Measurements from ENCODE around the gene SENP7. TPM values are rescaled to one million over a fixed set of nuclear protein-coding genes. Genes with fewer than 3 reads are reported as not detected.
A peak's percentile ranks its signal among the peaks of the same experiment; 100 is the strongest.
"Not testable (repeated sequence)": the region's sequence is repeated elsewhere in the genome, so short reads cannot be mapped to it uniquely, and the experiment has no call there.

SENP7 gene, protein sequence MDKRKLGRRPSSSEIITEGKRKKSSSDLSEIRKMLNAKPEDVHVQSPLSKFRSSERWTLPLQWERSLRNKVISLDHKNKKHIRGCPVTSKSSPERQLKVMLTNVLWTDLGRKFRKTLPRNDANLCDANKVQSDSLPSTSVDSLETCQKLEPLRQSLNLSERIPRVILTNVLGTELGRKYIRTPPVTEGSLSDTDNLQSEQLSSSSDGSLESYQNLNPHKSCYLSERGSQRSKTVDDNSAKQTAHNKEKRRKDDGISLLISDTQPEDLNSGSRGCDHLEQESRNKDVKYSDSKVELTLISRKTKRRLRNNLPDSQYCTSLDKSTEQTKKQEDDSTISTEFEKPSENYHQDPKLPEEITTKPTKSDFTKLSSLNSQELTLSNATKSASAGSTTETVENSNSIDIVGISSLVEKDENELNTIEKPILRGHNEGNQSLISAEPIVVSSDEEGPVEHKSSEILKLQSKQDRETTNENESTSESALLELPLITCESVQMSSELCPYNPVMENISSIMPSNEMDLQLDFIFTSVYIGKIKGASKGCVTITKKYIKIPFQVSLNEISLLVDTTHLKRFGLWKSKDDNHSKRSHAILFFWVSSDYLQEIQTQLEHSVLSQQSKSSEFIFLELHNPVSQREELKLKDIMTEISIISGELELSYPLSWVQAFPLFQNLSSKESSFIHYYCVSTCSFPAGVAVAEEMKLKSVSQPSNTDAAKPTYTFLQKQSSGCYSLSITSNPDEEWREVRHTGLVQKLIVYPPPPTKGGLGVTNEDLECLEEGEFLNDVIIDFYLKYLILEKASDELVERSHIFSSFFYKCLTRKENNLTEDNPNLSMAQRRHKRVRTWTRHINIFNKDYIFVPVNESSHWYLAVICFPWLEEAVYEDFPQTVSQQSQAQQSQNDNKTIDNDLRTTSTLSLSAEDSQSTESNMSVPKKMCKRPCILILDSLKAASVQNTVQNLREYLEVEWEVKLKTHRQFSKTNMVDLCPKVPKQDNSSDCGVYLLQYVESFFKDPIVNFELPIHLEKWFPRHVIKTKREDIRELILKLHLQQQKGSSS
- 8.3 TPM for polyA plus RNA-seq (2013, experiment 1 of 2; ENCODE audit: insufficient read length)
- 10.5 TPM for polyA plus RNA-seq (2013, experiment 2 of 2; ENCODE audit: insufficient read length)

DNA sequence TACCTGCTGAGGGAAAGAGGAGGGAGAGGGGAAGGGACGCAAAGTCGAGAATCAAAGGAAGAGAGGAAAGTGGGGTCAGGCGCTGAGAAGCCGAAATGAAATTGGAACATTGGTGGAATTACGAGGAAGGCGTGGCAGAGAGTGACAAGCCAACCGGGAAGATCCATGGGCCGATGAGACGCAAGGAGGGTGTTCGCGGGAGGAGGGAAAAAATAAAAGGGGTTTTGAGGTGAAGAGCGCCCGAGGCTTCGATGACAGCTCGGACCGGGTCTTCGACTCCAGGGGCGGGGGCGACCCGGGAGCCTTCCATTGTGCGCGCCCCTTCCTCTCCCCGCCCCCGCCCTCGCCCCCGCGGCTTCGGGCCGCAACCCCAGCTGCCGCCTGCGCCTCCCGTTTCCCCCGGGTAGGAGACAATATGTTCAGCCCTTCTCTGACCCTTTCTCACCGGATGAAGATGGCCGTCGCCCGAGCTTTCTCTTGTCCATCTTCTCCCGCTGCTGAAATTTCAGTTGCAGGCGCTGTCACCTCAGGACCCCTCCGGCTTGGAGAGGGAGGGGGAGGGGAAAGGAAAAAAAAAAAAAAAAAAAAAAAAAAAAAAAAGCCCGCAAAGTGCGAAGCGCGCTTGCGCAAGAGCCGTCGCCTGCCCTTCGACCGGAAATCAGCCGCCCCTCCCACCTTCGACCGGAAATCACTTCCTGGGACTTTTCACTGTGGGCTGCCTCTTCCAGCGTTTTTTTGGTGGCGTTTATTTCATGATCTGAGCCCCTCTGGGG, at the start of gene SENP7:
Gene SENP7, minus strand, starts transcription at position 567 of the 773 bp plus-strand sequence. Its CDS starts 82 bp downstream, at position 485.
- peak; percentile 85 for DNase-seq

DNA sequence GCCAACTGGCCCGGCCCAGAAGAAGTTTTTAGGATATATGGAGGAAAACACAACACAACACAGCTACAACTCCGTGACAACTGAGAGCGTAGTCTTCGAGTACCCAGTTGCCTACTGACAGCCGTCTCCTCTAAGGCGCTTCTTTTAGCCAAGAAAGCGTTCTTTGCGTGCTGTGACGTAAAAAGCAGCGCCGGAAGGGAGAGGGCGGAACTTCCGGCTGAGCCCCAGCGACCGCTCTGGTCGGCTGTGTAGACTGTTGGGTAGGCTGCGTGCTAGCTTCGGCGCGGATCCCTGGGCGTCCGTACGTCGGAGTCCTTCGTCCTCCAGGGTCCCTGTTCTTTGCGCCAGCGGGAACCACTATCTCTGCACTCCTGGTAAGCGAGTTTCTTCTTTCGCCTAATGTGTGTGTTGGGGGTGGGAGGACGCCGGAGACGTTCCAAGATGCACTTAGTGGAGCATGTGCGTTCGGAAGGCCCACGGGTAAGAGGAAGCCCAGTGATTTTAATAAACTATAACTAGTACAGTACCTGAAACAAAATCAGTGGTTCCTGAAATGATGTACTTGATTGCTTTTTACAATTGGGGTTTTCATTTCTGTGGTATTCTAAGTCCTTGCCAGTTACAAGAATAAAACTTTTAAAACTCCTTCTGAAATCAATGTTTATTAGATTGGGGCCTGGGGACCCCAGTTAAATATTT, 48.8 kb upstream of the SENP7 start, which contains the start of gene TRMT10C:
Gene TRMT10C, plus strand, starts transcription at position 239 of the 699 bp plus-strand sequence. CDS start 2,914 bp downstream, outside the sequence.
- DNase-seq, result peak; percentile 94

DNA sequence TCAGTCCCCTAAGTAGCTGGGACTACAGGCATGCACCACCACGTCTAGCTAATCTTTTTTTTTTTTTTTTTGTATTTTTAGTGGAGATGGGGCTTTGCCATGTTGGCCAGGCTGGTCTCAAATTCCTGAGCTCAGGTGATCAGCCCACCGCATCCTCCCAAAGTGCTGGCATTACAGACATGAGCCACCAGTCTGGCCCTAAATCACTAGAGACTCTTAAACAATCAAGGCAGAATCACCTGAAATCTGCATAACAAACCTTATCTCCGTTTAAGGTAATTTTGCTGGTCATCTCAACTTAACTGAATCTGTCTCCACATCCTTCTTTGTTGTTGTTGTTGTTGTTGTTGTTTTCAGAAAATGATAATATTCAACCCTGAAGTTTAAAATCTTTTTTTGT, 43.1 kb upstream of the SENP7 start:
- DNase-seq, result no peak

DNA sequence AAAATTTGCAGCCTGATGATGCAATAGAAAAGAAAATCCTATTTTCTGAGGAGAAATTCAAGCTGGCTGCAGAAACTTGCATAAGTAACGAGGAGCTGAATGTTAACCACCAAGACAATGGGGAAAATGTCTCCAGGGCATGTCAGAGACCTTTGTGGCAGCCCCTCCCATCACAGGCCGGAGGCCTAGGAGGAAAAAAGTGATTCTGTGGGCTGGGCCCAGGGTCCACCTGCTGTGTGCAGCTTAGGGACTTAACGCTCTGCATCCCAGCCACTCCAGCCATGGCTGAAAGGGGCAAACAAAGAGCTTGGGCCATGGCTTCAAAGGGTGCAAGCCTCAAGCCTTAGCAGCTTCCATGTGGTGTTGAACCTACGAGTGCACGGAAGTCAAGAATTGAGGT, 40.4 kb upstream of the SENP7 start:
- not testable (repeated sequence) for DNase-seq

DNA sequence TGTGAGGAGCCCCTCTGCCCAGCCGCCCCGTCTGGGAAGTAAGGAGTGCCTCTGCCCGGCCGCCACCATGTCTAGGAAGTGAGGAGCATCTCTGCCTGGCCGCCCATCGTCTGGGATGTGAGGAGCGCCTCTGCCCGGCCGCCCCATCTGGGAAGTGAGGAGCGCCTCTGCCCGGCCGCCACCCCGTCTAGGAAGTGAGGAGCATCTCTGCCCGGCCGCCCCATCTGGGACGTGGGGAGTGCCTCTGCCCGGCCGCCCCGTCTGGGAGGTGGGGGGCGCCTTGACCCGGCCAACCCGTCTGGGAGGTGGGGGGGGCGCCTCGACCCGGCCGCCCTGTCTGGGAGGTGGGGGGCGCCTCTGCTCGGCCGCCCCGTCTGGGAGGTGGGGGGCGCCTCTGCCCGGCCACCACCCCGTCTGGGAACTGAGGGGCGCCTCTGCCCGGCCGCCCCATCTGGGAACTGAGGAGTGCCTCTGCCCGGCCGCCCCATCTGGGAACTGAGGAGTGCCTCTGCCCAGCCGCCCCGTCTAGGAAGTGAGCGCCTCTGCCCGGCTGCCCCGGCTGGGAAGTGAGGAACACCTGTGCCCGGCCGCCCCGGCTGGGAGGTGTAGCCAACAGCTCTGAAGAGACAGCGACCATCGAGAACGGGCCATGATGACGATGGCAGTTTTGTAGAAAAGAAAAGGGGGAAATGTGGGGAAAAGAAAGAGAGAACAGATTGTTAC, 38.5 kb upstream of the SENP7 start:
- DNase-seq, result not testable (repeated sequence)

DNA sequence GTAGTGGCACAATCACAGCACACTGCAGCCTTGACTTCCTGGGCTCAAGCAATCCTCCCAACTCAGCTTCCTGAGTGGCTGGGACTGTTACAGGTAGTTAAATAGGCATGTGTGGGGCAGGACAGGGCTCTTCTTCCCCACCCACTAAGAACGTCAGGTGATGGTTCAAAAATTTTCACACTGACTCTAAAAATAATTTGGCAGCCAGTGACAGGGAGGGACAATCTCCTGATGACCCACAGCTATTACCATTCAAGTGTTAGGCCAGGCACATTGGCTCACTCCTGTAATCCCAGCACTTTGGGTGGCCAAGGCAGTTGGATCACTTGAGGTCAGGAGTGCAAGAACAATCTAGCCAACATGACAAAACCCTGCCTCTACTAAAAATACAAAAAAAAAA, 36.5 kb upstream of the SENP7 start:
- DNase-seq, result no peak

DNA sequence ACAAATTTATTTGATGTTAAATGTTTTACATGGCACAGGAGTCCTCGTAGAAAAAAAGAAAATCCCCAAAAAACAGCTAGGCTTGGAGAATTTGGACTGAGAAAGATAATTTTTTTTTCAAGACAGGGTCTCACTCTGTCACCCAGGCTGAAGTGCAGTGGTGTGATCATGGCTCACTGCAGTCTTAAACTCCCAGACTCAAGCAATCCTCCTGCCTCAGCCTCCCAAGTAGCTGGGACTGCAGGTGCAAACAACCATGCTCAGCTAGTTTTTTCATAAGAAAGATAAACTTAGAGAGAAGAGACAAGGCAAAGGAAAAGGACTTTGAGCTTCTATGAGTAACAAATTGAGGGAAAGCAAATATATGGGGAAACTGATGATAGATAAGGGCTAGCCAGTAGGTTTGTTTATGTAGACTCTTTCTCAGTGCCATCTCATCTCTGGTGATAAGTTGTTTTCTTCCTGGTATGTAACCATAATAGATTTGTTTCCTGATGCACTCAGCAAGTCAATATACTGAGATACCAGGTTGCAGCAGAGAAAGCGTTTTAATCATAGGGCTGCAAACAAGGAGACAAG, 35.6 kb upstream of the SENP7 start:
- DNase-seq, result no peak

DNA sequence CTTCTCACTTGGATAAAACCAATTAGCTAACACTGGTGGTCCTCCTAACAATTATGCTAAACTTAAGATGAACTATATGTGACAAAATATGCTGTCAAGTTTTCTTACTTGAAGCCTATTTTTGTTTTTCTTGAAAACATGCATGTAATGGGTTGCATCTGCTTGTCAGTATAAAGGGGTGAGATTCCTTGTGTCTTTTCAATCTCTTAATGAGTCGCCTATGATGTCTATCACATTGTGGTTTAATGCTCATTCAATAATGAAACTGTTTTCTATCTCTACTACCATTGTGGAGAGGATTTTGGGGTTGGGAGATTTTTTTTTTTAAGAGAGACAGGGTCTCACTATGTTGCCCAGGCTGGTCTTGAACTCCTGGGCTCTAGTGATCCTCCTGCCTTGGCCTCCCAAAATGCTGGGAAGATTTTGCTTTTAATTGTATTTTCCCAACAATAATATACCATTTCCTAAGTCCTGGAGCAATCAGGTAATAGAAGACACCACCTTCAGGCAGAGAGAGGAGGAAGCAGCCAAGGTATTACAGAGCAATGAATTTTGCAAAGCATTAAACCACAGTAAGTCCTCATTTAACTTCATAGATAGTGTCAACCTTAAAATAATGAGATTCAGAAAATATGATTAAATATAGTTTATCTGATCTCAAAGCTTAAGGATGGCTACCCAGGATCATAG, 31.3 kb upstream of the SENP7 start:
- no peak for DNase-seq

DNA sequence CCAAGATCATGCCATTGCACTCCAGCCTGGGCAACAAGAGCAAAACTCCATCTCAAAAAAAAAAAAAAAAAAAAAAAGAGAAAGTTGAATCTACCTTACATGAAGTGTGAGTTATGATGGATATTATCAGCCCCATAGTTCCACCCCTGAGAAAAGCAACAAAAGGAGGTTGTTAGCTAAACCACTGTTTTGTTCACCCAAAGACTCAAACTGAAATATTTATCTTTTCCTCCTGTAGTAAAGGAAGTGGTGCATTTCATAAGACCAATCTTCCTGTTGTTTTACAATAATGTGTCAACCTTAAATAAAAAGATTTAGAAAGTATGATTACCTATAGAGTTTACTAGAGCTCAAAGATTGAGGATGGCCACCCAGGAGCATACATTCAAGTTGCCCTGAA, 29.9 kb upstream of the SENP7 start:
- no peak for DNase-seq

DNA sequence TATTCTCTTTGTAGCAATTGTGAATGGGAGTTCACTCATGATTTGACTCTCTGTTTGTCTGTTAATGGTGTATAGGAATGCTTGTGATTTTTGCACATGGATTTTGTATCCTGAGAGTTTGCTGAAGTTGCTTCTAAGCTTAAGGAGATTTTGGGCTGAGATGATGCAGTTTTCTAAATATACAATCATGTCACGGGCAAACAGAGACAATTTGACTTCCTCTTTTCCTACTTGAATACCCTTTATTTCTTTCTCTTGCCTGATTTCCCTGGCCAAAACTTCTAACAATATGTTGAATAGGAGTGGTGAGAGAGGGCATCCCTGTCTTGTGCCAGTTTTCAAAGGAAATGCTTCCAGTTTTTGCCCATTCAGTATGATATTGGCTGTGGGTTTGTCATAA, 23.9 kb upstream of the SENP7 start:
- DNase-seq, result not testable (repeated sequence)

DNA sequence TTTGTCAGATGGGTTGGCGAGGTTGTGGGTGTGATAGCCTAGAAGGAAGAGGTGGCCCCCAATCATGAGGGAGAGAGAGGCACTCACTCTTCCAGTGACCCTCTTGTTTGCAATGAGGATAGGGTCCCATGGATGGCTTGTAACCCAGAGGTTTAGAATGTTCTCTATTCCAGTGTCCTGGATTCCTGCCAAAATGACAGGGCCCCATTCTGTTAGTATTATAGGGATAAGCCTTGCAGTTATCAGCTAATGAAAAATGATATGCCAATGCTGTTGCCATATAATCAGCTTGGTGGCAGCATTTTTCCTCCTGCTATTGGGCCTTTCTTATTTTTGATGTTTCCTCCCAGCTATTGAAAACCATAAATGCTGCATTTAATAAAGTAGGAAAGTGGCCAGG, 23.3 kb upstream of the SENP7 start:
- DNase-seq, result no peak

DNA sequence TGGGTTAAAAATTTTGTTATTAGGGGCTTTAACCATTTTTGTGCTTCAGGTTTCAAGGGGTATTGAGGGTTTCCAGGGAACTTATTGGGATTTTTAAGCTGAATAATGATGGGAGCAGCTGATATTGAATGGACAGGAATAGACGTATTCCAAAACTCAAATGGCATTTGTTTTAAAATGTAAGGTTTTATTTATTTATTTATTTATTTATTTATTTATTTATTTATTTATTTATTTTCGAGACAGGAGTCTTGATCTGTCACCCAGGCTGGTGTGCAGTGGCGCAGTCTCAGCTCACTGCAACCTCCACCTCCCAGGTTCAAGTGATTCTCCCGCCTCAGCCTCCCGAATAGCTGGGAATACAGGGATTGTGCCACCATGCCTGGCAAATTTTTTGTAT, 22.2 kb upstream of the SENP7 start:
- no peak for DNase-seq

DNA sequence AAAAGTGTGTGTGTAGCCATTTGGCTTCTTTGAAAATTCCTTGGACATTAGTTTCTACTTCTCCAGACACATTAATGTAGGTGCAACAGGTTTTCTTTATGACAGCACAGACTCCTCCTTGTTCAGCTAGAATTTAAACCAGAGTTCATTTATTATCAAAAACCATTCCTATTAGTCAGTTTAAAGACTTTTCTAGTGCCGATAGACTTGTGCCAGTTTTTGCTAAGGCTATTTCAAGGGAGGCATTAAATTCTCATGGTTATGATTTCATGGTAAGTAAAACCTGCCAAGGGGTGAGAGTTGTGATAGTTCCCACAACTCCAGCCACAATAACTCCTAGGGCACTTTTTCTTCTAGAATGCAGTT, 20.6 kb upstream of the SENP7 start:
- no peak for DNase-seq

DNA sequence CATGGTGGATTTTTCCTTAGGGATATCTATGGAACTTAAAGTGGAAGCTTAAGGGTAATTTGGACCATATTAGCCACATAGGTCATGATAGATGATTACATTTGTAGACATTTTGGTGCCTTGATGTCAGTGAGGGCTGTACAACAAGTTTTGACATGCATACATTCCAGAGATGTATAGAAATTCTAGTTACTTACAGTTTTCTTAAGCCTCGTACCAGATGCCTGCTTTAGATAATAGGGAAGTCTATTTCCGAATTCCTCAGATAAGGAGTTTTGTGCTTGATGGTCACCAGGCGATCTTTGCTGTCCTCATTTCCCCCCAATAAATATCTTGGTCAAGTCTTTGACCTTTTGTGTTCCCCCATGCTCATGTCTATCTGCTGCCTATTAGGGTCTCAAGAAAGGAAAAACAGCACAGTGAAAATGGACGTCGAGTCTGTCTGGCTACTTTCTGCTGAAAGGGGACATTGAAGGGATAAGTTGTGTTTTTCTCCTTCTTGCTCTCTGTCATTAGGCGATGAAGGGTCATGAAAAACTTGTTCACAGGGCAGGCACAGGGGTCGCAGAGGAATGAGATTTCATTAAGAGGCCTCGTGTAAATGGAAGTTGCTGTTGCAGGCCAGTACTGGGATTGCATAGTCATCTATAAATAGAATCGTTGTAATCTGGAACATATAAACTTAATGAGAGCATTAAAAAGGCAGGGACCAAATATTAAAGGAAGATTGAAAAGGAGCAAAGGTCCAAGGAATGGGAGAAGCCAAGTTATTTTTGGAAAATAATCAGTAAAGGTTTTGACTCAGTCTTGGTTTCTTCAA, 20.0 kb upstream of the SENP7 start:
- no peak for DNase-seq

DNA sequence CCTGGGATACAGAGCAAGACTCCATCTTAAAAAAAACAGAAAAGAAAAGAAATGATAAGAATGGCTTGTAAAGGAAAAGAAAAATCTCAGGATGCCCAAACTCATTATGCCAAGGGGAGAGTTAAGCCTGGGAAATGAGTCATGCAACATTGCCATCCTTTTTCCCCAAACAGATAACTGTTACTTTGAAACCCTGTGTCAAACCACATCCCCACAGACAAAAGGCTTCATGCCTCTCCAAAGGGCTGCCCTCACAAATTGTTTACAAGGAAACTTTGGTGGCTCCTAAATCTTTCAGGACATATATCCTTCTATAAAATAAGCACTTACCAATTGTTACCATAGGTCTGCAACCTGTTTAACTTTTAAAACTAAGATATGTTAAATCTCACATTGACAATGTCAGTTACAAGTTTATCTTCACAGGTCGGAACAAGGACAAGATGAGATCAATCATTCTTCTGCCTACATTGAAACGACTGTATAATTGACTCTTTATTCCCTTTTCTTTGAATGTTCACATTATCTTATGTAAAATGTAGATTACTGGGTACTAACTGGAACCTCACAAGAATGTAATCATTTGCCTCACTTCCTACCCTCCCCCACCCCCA, 18.6 kb upstream of the SENP7 start:
- DNase-seq, result no peak

DNA sequence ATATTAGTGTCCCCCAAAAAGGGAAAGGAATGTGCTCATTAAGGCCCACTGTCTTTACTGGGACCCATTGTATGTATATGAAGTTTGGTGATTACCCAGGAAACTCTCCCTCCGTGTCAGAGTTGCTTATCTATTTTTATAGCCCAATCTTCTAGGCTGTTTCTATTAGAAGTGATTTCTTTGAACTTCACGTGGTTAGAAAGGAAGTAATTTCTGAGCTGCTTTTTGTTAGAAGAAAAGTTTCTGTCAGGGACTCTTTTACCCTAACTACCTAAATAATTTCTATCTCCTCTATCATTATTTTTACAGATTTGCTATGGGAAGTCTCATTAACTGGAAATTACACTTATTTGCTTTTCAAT, 17.7 kb upstream of the SENP7 start:
- no peak for DNase-seq

DNA sequence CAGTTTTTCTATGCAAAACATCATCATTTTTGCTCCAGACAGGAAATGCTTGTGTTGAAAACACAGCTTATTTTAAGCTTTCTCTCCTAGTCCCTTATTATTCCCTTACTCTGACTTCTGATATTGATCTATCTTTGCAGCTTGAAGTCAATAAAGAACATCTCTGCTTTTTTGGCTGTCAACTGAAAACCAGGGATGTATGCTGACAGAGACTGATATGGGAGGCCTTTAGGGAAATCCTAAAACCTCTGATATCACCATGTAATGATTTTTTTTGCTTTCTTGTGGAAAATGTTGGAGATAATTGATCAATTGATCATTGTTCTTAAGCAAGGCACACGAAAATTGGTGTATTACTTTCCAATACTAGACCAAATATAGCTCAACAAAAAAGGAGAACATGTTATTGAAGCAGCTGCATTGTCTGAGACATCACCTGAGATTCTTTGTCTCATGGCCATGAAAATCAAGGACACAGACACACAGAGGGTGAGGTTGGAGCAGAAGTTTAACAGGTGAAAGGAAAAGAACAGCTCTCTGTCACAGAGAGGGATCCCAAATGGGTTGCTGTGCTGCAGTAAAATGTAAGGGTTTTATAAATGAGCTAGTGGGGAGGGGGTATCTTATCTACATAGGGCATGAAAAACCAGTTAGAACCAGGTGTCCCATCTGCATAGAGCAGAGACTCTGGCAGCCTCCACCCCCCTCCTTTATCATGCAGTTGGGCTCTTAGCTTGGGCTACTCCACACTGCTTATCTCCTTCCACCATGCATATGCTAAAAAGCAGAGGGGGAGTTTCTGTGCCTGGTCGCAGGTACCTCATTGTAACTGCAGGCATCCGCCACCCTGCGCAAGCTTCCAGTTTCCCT, 17.0 kb upstream of the SENP7 start:
- no peak for DNase-seq

DNA sequence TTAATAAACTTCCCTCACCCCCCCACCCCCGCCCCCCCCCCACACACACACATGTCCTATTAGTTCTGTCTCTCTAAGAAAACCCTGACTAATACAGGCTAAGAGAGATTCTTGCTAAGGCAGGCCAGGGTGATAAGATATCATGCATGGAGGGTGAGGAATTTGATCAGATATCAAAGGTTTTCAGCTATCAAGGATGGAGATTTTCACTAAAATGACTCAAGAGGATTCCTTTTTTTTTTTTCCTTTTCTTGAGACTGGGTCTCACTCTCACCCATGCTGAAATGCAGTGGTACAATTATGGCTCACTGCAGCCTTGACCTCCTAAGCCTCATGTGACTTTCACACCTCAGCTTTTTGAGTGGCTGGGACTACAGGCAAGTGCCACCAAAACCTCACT, 14.9 kb upstream of the SENP7 start:
- DNase-seq, result no peak
